Measurements from ENCODE around the gene DISP2. TPM values are rescaled to one million over a fixed set of nuclear protein-coding genes. Genes with fewer than 3 reads are reported as not detected.

The DISP2 gene
- total and polyA plus RNA-seq, 2 experiments from 2014 or later, result 1.3 to 2.2 TPM

GRCh38 chr15:40369971-40370370 lies 12.0 kb downstream of the DISP2 start (continued):
- TF ChIP-seq ZNF462 (CRISPR knock-in tag; IDR thresholded peaks at IDR 0.05) (no peak), STAT1 (IDR thresholded peaks at IDR 0.05; ENCODE audit: unreplicated experiment) (no peak), CREB1 (CRISPR knock-in tag; IDR thresholded peaks at IDR 0.05; ENCODE audit: low read depth) (no peak), ZNF331 (CRISPR knock-in tag; IDR thresholded peaks at IDR 0.05; ENCODE audit: low read depth) (no peak)

GRCh38 chr15:40372981-40373380 lies 15.0 kb downstream of the DISP2 start:
- ATAC-seq (no peak), DNase-seq (ENCODE audit: low spot score) (peak; percentile 32)
- Histone ChIP-seq H3F3A (replicated peaks; ENCODE audit: low read depth) (no peaks in the 10 kb centered on the region), H2AFZ (no peak overlapping the region), H3K36me3 (ENCODE audit: insufficient read depth) (no peaks in the 10 kb centered on the region; the same call in 1 of the 2 replicates), H3K79me2 (replicated peaks; ENCODE audit: insufficient read depth) (no peaks in the 10 kb centered on the region), H3K4me1 (ENCODE audit: insufficient read depth) (peaks cover 19% of the 10 kb centered on the region), H3K4me2 (peak overlapping the region; percentile 47; the same call in 1 of the 2 replicates), H3K9me2 (ENCODE audit: insufficient read depth) (no peaks in the 10 kb centered on the region), H3K4me3 (no peak overlapping the region), H3K27ac (ENCODE audit: low read depth) (no peak overlapping the region), H3K27me3 (ENCODE audit: insufficient read depth) (peaks cover 12% of the 10 kb centered on the region; the same call in 1 of the 2 replicates), H4K20me1 (replicated peaks; ENCODE audit: insufficient read depth) (no peaks in the 10 kb centered on the region)
- Mint-ChIP-seq H3K27ac (no peak overlapping the region), H3K4me3 (no peak overlapping the region), H3K9me3 (peaks cover 2% of the 10 kb centered on the region; the same call in 1 of the 3 replicates), H3K27me3 (ENCODE audit: insufficient read depth, low read depth, poor library complexity) (peaks cover 19% of the 10 kb centered on the region), H3K4me1 (peaks cover 24% of the 10 kb centered on the region), H3K36me3 (ENCODE audit: low read depth) (no peaks in the 10 kb centered on the region; the same call in 2 of the 3 replicates)
- TF ChIP-seq JUNB (IDR thresholded peaks at IDR 0.05; ENCODE audit: unreplicated experiment), result no peak
- no peak for TF ChIP-seq CTCF (conservative IDR thresholded peaks at IDR 0.05; ENCODE audit: low read depth in 2 of 2)
- TF ChIP-seq ZNF114 (CRISPR knock-in tag; IDR thresholded peaks at IDR 0.05), result no peak
- TF ChIP-seq POLR2AphosphoS5 (IDR thresholded peaks at IDR 0.05; ENCODE audit: low read depth), result no peak
- 0 out of 2 replicates have a peak, but pooled peaks have one; percentile 48 for TF ChIP-seq ETS1 (IDR thresholded peaks at IDR 0.05)

Data from GM23338 (cell line).